Activated naive CD4-positive, alpha-beta T cell treated with anti-CD3 and anti-CD28 coated beads, Interleukin-2, amount 10 ng/mL, durations not matched to agents 7 days and 5 days (primary cell): ENCODE data around the gene MACO1.
A peak's percentile ranks its signal among the peaks of the same experiment; 100 is the strongest.
"Not testable (repeated sequence)": the region's sequence is repeated elsewhere in the genome, so short reads cannot be mapped to it uniquely, and the experiment has no call there.

Source experiments
- CTCF ChIA-PET: fragments of 350-600 bp; sonication (Branson Sonifier 250); formaldehyde crosslinking; loops from one replicate; lab custom pipeline; 2021; ENCODE audit warnings: antibody characterized with exemption; lab: Charles Lee
- DNase-seq: peaks from one replicate; pipeline ENCODE4 v3.0.0-alpha.2; 2020
- H3K27ac Mint-ChIP-seq: one replicate; pipeline ENCODE4 v1.8.0; 2021; ENCODE audit warnings: mild to moderate bottlenecking, moderate library complexity, mixed read lengths
- H3K27me3 Mint-ChIP-seq: one replicate; pipeline ENCODE4 v1.8.0; 2021; ENCODE audit warnings: mild to moderate bottlenecking, mixed read lengths
- H3K36me3 Mint-ChIP-seq: one replicate; pipeline ENCODE4 v1.8.0; 2021; ENCODE audit warnings: mixed read lengths
- H3K4me1 Mint-ChIP-seq: one replicate; pipeline ENCODE4 v1.8.0; 2021; ENCODE audit warnings: mixed read lengths
- H3K4me3 Mint-ChIP-seq: one replicate; pipeline ENCODE4 v1.8.0; 2021; ENCODE audit warnings: mild to moderate bottlenecking, moderate library complexity, mixed read lengths
- H3K9me3 Mint-ChIP-seq: one replicate; pipeline ENCODE4 v1.8.0; 2021; ENCODE audit warnings: mixed read lengths

Gene MACO1

DNA sequence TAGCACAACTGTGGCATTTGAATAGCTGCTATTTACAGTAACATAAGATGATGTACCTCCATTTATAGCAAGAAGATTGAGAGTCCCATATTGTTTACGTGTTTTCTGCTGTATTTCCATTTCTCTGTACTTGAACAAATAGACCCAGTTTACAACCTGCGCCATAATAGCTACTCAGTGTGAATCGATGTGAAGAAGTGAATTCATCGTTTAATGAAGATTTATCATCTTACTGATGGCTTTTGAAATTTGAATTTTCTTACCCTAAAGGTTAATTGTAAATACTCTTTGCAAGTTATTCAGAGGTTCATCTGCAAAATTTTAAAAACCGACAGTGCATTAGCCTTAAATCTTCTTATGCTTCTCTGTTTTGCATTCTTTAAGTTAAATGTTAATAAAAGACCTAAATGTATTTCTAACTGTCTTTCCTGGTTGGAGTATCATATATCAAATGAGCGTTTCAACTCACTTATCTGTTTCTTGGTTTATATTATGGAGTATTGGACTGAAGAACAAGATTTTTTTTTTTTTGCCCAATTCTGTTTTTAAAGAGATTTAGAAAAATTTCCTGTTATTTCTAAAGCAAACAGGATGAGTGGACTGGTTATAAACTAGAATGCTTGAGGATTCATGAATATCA, 2.2 kb downstream of the MACO1 start:
- peak overlapping the region; percentile 77 for H3K27ac Mint-ChIP-seq
- H3K9me3 Mint-ChIP-seq: no peaks in the 10 kb centered on the region
- no peak for DNase-seq
- H3K4me3 Mint-ChIP-seq: peak overlapping the region; percentile 84
- H3K27me3 Mint-ChIP-seq: peaks cover 6% of the 10 kb centered on the region
- H3K4me1 Mint-ChIP-seq: peaks cover 63% of the 10 kb centered on the region
- CTCF ChIA-PET: no interaction called here
- peaks cover 9% of the 10 kb centered on the region for H3K36me3 Mint-ChIP-seq

- CTCF ChIA-PET: interaction anchor here (0.5 to 1.4 kb wide), 2 partner anchors 54 to 1039 kb away, joined by 3 to 5 read pairs; no protein-coding TSS in a partner anchor
- peaks cover 4% of the 10 kb centered on the region for H3K27me3 Mint-ChIP-seq
- peaks cover 9% of the 10 kb centered on the region for H3K36me3 Mint-ChIP-seq
- H3K4me3 Mint-ChIP-seq: no peak overlapping the region
- DNase-seq: no peak
- H3K27ac Mint-ChIP-seq: no peak overlapping the region
- H3K4me1 Mint-ChIP-seq: peaks cover 63% of the 10 kb centered on the region
- H3K9me3 Mint-ChIP-seq: no peaks in the 10 kb centered on the region
Observed at GRCh38 chr1:25433389-25434186, 2.9 kb downstream of the MACO1 start.

DNA sequence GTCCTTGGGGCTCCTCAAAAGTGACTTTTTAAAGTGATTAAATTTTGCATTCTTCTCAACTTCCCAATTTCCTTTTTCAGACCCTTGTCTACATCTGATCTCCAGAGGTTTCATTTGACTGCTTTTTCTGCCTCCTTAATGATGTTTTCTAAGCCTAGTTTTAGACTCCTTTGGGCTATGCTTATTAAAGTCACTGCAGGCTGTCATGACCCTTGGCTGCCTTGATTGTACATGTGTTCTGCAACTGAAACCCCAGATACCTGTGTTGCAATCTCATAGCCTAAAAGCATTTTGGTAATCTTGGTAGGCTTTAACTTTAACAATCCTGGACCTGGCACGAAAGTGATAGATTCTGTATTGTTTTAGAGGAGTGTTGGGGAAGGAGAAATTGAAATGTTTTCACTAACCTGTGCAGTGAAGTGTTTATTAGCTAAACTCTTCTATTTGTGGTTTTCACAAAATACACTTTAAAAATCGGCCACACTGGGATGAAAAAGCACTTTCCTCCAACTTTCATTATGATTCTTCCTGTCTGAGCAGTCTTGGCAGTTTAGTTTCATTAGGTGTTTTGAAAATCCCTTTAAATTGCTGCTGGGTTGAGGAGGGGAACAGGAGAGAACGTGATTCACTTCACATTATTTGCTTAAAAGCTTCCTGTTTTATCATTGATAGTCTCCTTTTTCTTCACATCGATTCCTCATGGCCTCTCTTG, 4.9 kb downstream of the MACO1 start:
- CTCF ChIA-PET: interaction anchor here (0.8 kb wide), 1 partner anchor 86 kb away, joined by 3 read pairs; no protein-coding TSS in a partner anchor
- Mint-ChIP-seq H3K9me3 (no peaks in the 10 kb centered on the region), H3K27ac (peak overlapping the region; percentile 74), H3K27me3 (no peaks in the 10 kb centered on the region), H3K36me3 (peaks cover 8% of the 10 kb centered on the region), H3K4me3 (peak overlapping the region; percentile 55), H3K4me1 (peaks cover 57% of the 10 kb centered on the region)
- no peak for DNase-seq

- Mint-ChIP-seq H3K36me3 (peaks cover 6% of the 10 kb centered on the region), H3K4me1 (peaks cover 48% of the 10 kb centered on the region), H3K27ac (no peak overlapping the region), H3K4me3 (no peak overlapping the region), H3K9me3 (no peaks in the 10 kb centered on the region), H3K27me3 (no peaks in the 10 kb centered on the region)
- no peak for DNase-seq
- CTCF ChIA-PET: interaction anchor here (0.7 to 1.6 kb wide), 3 partner anchors 50 to 322 kb away, joined by 3 to 6 read pairs (median 3); no protein-coding TSS in a partner anchor
Observed at GRCh38 chr1:25437672-25438071, 7.0 kb downstream of the MACO1 start.

- Mint-ChIP-seq H3K4me3 (no peak overlapping the region), H3K4me1 (peaks cover 39% of the 10 kb centered on the region), H3K9me3 (no peaks in the 10 kb centered on the region), H3K27me3 (no peaks in the 10 kb centered on the region), H3K27ac (no peak overlapping the region), H3K36me3 (peaks cover 11% of the 10 kb centered on the region)
- DNase-seq: no peak
- CTCF ChIA-PET: interaction anchor here (0.6 kb wide), 1 partner anchor 17 kb away, joined by 3 read pairs; no protein-coding TSS in a partner anchor
Observed at GRCh38 chr1:25439287-25439686, 8.6 kb downstream of the MACO1 start.

DNA sequence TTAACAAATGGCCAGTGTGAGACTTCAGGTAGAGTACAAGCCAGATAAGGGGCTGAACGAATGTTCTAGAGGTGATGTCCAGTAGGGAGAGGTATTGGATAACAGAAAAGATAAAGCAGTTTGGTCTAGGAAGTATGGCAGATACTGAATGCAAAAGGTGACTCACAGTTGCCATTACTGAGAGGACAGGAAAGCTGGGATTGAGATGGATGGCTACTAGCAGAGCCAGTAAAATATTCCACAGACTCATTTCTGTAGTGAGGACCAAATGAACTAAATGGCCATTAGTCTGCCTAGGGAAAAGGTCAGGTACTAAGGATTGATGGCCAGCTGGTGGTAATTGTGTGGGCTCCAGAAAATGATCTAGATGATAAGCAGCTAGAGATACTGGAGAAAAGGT, 11.5 kb downstream of the MACO1 start:
- Mint-ChIP-seq H3K9me3 (no peaks in the 10 kb centered on the region), H3K27me3 (no peaks in the 10 kb centered on the region), H3K4me3 (no peak overlapping the region), H3K27ac (no peak overlapping the region), H3K36me3 (peaks cover 15% of the 10 kb centered on the region), H3K4me1 (peaks cover 25% of the 10 kb centered on the region)
- DNase-seq: no peak
- CTCF ChIA-PET: interaction anchor here (0.8 to 1.0 kb wide), 2 partner anchors 21 to 46 kb away, joined by 3 read pairs; no protein-coding TSS in a partner anchor

GRCh38 chr1:25443030-25443699, 12.5 kb downstream of the MACO1 start:
- Mint-ChIP-seq H3K36me3 (peaks cover 19% of the 10 kb centered on the region), H3K27ac (peak overlapping the region; percentile 9), H3K4me3 (no peak overlapping the region), H3K27me3 (no peaks in the 10 kb centered on the region), H3K9me3 (no peaks in the 10 kb centered on the region), H3K4me1 (peaks cover 29% of the 10 kb centered on the region)
- DNase-seq: no peak
- CTCF ChIA-PET: no interaction called here

DNA sequence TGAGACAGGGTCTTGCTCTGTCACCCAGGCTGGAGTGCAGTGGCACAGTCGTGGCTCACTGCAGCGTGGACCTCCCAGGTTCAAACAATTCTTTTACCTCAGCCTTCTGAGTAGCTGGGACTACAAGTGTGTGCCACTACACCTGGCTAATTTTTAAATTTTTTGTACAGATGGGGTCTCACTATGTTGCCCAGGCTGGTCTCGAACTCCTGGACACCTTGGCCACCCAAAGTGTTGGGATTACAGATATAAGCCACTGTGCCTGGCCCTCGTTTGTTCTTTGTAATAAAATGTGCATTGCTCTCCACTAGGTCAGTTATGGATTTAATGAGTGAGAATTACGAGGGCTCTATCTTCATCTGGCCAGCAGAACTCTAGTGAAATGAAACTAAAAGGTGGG, 13.9 kb downstream of the MACO1 start:
- CTCF ChIA-PET, H3K27me3 Mint-ChIP-seq, DNase-seq, H3K9me3 Mint-ChIP-seq, H3K4me3 Mint-ChIP-seq, H3K27ac Mint-ChIP-seq: not testable (repeated sequence)
- Mint-ChIP-seq H3K36me3 (peaks cover 19% of the 10 kb centered on the region), H3K4me1 (peaks cover 29% of the 10 kb centered on the region)

GRCh38 chr1:25445993-25446538, 15.4 kb downstream of the MACO1 start:
- H3K27ac Mint-ChIP-seq: no peak overlapping the region
- H3K9me3 Mint-ChIP-seq: no peaks in the 10 kb centered on the region
- DNase-seq: no peak
- no peaks in the 10 kb centered on the region for H3K27me3 Mint-ChIP-seq
- H3K36me3 Mint-ChIP-seq: peaks cover 21% of the 10 kb centered on the region
- peaks cover 29% of the 10 kb centered on the region for H3K4me1 Mint-ChIP-seq
- CTCF ChIA-PET: no interaction called here
- no peak overlapping the region for H3K4me3 Mint-ChIP-seq

DNA sequence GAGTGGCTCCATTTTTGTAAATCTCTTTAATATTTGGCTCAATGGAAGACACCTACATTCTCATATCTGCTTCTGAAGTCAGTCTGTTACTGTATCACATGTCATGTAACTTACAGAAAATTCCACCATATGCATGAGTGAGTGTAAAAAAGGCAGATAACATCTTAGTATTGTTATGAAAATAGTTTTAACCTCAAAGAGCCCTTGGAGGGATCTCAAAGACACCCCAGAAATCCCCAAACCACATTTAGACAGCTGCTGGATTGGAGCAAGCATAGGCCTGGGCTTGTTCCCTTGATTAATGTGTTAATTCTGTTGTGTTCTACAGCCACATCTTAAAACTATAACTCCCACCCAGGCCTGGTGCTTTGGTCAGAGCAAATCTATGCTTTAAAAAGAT, 16.9 kb downstream of the MACO1 start:
- Mint-ChIP-seq H3K9me3 (no peaks in the 10 kb centered on the region), H3K36me3 (peaks cover 24% of the 10 kb centered on the region), H3K27me3 (no peaks in the 10 kb centered on the region), H3K4me1 (peaks cover 27% of the 10 kb centered on the region), H3K4me3 (no peak overlapping the region), H3K27ac (no peak overlapping the region)
- DNase-seq: no peak
- CTCF ChIA-PET: interaction anchor here (1.0 kb wide), 1 partner anchor 103 kb away, joined by 4 read pairs; no protein-coding TSS in a partner anchor

- Mint-ChIP-seq H3K27me3 (no peaks in the 10 kb centered on the region), H3K36me3 (peaks cover 30% of the 10 kb centered on the region), H3K9me3 (no peaks in the 10 kb centered on the region), H3K27ac (no peak overlapping the region), H3K4me1 (peaks cover 16% of the 10 kb centered on the region), H3K4me3 (no peak overlapping the region)
- CTCF ChIA-PET: interaction anchor here (0.6 to 1.1 kb wide), 2 partner anchors 12 to 37 kb away, joined by 3 to 4 read pairs; no protein-coding TSS in a partner anchor
- no peak for DNase-seq
Observed at GRCh38 chr1:25450891-25451290, 20.2 kb downstream of the MACO1 start.

GRCh38 chr1:25451908-25452307, 21.2 kb downstream of the MACO1 start:
- Mint-ChIP-seq H3K36me3 (peaks cover 34% of the 10 kb centered on the region), H3K4me3 (no peak overlapping the region), H3K27me3 (no peaks in the 10 kb centered on the region), H3K4me1 (peaks cover 9% of the 10 kb centered on the region), H3K9me3 (no peaks in the 10 kb centered on the region), H3K27ac (no peak overlapping the region)
- CTCF ChIA-PET: no interaction called here
- DNase-seq: no peak

DNA sequence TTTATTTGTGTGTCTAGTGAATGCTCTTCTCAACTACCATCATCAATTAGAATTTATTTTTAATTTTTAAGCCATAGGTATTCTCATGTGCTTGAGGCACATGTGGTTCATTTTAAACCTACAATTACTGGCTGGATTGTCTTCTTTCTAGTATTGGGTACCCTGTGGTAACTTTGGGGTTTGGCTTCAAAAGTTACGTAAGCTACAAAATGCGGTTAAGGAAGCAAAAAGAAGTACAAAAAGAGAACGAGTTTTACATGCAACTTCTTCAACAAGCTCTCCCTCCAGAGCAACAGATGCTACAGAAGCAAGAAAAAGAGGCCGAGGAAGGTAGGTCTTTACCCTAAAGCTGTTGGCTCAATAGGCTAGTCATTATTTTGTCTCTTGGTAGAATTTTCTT, 25.8 kb downstream of the MACO1 start:
- CTCF ChIA-PET: interaction anchor here (0.6 to 1.6 kb wide), 4 partner anchors 17 to 32 kb away, joined by 3 to 6 read pairs (median 4); no protein-coding TSS in a partner anchor
- no peaks in the 10 kb centered on the region for H3K27me3 Mint-ChIP-seq
- peaks cover 56% of the 10 kb centered on the region for H3K36me3 Mint-ChIP-seq
- no peaks in the 10 kb centered on the region for H3K9me3 Mint-ChIP-seq
- no peaks in the 10 kb centered on the region for H3K4me1 Mint-ChIP-seq
- DNase-seq: no peak
- H3K27ac Mint-ChIP-seq: no peak overlapping the region
- no peak overlapping the region for H3K4me3 Mint-ChIP-seq
